CD14-positive monocyte (primary cell): Measurements from ENCODE around the gene CIB2. TPM values are rescaled to one million over a fixed set of nuclear protein-coding genes. Genes with fewer than 3 reads are reported as not detected.

Experiments
- DNase-seq, 3 donors: peaks; one replicate each; pipeline ENCODE4 v3.0.0-alpha.2; 2011 to 2022
- H2AFZ ChIP-seq: 2 replicates; pipeline ENCODE4 v1.6.0; 2012; ENCODE audit warnings: mild to moderate bottlenecking, low read depth, low read length, inconsistent platforms; ENCODE audit not compliant: insufficient read depth, poor library complexity, severe bottlenecking
- H3K27ac ChIP-seq, 2 donors: 1 replicate in 1 of 2; 2 replicates in 1 of 2; pipeline ENCODE4 v1.5.1; 2012 to 2013; ENCODE audit warnings: low read length in 2 of 2, control low read depth in 1 of 2, inconsistent platforms in 1 of 2, low read depth in 1 of 2, mild to moderate bottlenecking in 1 of 2
- H3K27me3 ChIP-seq, 2 donors: one replicate each; pipeline versions ENCODE4 v1.6.0 to v1.6.1; 2011 to 2013; ENCODE audit warnings: low read length in 2 of 2; ENCODE audit not compliant: control insufficient read depth in 2 of 2, insufficient read depth in 2 of 2
- H3K36me3 ChIP-seq, 2 donors: replicated peaks in 1 of 2; 1 replicate in 1 of 2; 2 replicates in 1 of 2; pipeline versions ENCODE4 v1.5.1 to v1.6.1; 2012 to 2013; ENCODE audit warnings: low read length in 2 of 2, control low read depth in 1 of 2, inconsistent platforms in 1 of 2, mild to moderate bottlenecking in 1 of 2; ENCODE audit not compliant: insufficient read depth in 2 of 2, control insufficient read depth in 1 of 2
- H3K4me1 ChIP-seq, 2 donors: 1 replicate in 1 of 2; 2 replicates in 1 of 2; pipeline versions ENCODE4 v1.5.1 to v1.6.1; 2012 to 2013; ENCODE audit warnings: low read length in 2 of 2, control low read depth in 1 of 2, inconsistent platforms in 1 of 2, mild to moderate bottlenecking in 1 of 2, moderate library complexity in 1 of 2; ENCODE audit not compliant: insufficient read depth in 2 of 2, control insufficient read depth in 1 of 2
- H3K4me2 ChIP-seq: replicated peaks from 2 replicates; pipeline ENCODE3; 2012; ENCODE audit warnings: low read length, moderate library complexity, mild to moderate bottlenecking; ENCODE audit not compliant: poor library complexity, severe bottlenecking; ENCODE audit errors: extremely low read depth
- H3K4me3 ChIP-seq, 3 experiments: fragments of 200-600 bp in 1 of 3; sonication (generic) in 1 of 3; replicated peaks in 1 of 3; 1 replicate in 2 of 3; 2 replicates in 1 of 3; pipeline ENCODE4 v1.5.1; 2011 to 2013; ENCODE audit warnings: low read length in 3 of 3, mild to moderate bottlenecking in 3 of 3, control low read depth in 2 of 3, low read depth in 2 of 3, inconsistent platforms in 1 of 3, moderate library complexity in 1 of 3
- H3K79me2 ChIP-seq: 2 replicates; pipeline ENCODE4 v1.6.0; 2012; ENCODE audit warnings: mild to moderate bottlenecking, control low read depth, inconsistent platforms, low read length, moderate library complexity; ENCODE audit not compliant: insufficient read depth
- H3K9ac ChIP-seq: 2 replicates; pipeline ENCODE4 v1.6.0; 2017; ENCODE audit warnings: low read length, mild to moderate bottlenecking; ENCODE audit not compliant: insufficient read depth, poor library complexity, severe bottlenecking
- H3K9me3 ChIP-seq, 2 donors: replicated peaks in 1 of 2; 1 replicate in 1 of 2; 2 replicates in 1 of 2; pipeline versions ENCODE4 v1.5.1 to v1.6.1; 2012 to 2013; ENCODE audit warnings: low read length in 2 of 2, control low read depth in 1 of 2; ENCODE audit not compliant: control insufficient read depth in 1 of 2, insufficient read depth in 1 of 2
- H4K20me1 ChIP-seq: 2 replicates; pipeline ENCODE4 v1.6.0; 2012; ENCODE audit warnings: mild to moderate bottlenecking, low read length, control low read depth, moderate library complexity; ENCODE audit not compliant: insufficient read depth
- H3K27ac Mint-ChIP-seq, 7 donors: one replicate each; pipeline ENCODE4 v1.8.0; 2020; ENCODE audit warnings: mild to moderate bottlenecking in 7 of 7, mixed read lengths in 7 of 7, moderate library complexity in 6 of 7, inconsistent platforms in 2 of 7
- H3K27me3 Mint-ChIP-seq, 3 donors: one replicate each; pipeline ENCODE4 v1.8.0; 2021 to 2022; ENCODE audit warnings: low read depth in 3 of 3, mild to moderate bottlenecking in 3 of 3, mixed read lengths in 3 of 3, moderate library complexity in 3 of 3, inconsistent platforms in 1 of 3
- H3K36me3 Mint-ChIP-seq, 2 donors: one replicate each; pipeline ENCODE4 v1.8.0; 2020; ENCODE audit warnings: mixed read lengths in 2 of 2, inconsistent platforms in 1 of 2, mild to moderate bottlenecking in 1 of 2
- H3K4me1 Mint-ChIP-seq: one replicate; pipeline ENCODE4 v1.8.0; 2020; ENCODE audit warnings: mild to moderate bottlenecking, mixed read lengths
- H3K4me3 Mint-ChIP-seq, 2 donors: one replicate each; pipeline ENCODE4 v1.8.0; 2020; ENCODE audit warnings: mild to moderate bottlenecking in 2 of 2, mixed read lengths in 2 of 2, moderate library complexity in 1 of 2
- H3K9me3 Mint-ChIP-seq, 7 donors: one replicate each; pipeline ENCODE4 v1.8.0; 2020 to 2022; ENCODE audit warnings: mixed read lengths in 7 of 7, mild to moderate bottlenecking in 6 of 7, moderate library complexity in 6 of 7, inconsistent platforms in 2 of 7
- CTCF ChIP-seq: fragments of 200-600 bp; IDR thresholded peaks from one replicate; pipeline ENCODE4 v1.8.0; 2022; ENCODE audit warnings: antibody characterized with exemption, mild to moderate bottlenecking
- WGBS: methylation state at CpG from one replicate; pipeline ENCODE4 v1.1.5; 2013; ENCODE audit warnings: missing lambda C conversion rate; ENCODE audit not compliant: insufficient coverage; 5-methylcytosine and 5-hydroxymethylcytosine counted together
- intact Hi-C, 2 donors: fragments of 100-400 bp; cut with micrococcal nuclease; formaldehyde crosslinking; loops; one replicate each; pipeline versions ENCODE4 v1.15.0 to v1.15.1; 2023
- polyA plus RNA-seq, 3 donors: library from polyadenylated mRNA; depleted of rRNA in 1 of 3; unstranded in 2 of 3; stranded (reverse) in 1 of 3; fragments of 300-500 nt in 2 of 3; fragments of >200 nt in 1 of 3; fragmentation: Illumina TruSeq in 2 of 3; gene quantifications; 1 replicate in 2 of 3; 2 replicates in 1 of 3; pipeline ENCODE4 v1.2.3, GENCODE V29; 2012 to 2021

The CIB2 gene
- polyA plus RNA-seq, 3 donors: 0.43 to 0.75 (median 0.51) TPM

GRCh38 chr15:78177447-78177873 lies 46.2 kb upstream of the CIB2 start:
- H3K4me2 ChIP-seq: no peak overlapping the region
- intact Hi-C loops: no loop called here
- peaks cover 21% of the 10 kb centered on the region for H3K4me1 Mint-ChIP-seq

GRCh38 chr15:78175330-78175729 lies 44.1 kb upstream of the CIB2 start:
- Mint-ChIP-seq H3K36me3 (peaks cover 16 to 18% of the 10 kb centered on the region in 2 donors), H3K9me3 (peaks cover 0 to 3% (median 0%) of the 10 kb centered on the region in 7 donors), H3K27me3 (peaks cover 0 to 5% (median 3%) of the 10 kb centered on the region in 3 donors), H3K4me3 (no peak overlapping the region), H3K27ac (peak overlapping the region in 2 of 7 donors; percentile 9 to 13), H3K4me1 (peaks cover 42% of the 10 kb centered on the region)
- no peak overlapping the region for H3K4me3 ChIP-seq
- H3K9ac ChIP-seq: no peak overlapping the region
- no peak overlapping the region for H3K27ac ChIP-seq
- no peak for DNase-seq
- H2AFZ ChIP-seq: no peak overlapping the region
- peaks cover 45 to 46% of the 10 kb centered on the region in 2 donors for H3K4me1 ChIP-seq
- H3K36me3 ChIP-seq: peaks cover 3 to 4% of the 10 kb centered on the region in 2 donors
- H3K79me2 ChIP-seq: no peaks in the 10 kb centered on the region
- H4K20me1 ChIP-seq: no peaks in the 10 kb centered on the region
- 50% methylated on average over 2 of the region's 2 CpGs for whole genome bisulfite sequencing
- H3K27me3 ChIP-seq: no peaks in the 10 kb centered on the region
- intact Hi-C loops: no loop called here
- no peak overlapping the region for H3K4me2 ChIP-seq
- no peaks in the 10 kb centered on the region for H3K9me3 ChIP-seq
- TF ChIP-seq CTCF: no peak

More at GRCh38 chr15:78177447-78177873, 46.2 kb upstream of the CIB2 start:
- Mint-ChIP-seq H3K36me3 (peaks cover 10 to 12% of the 10 kb centered on the region in 2 donors), H3K4me3 (no peak overlapping the region), H3K9me3 (peaks cover 0 to 3% (median 0%) of the 10 kb centered on the region in 7 donors), H3K27me3 (peaks cover 0 to 5% (median 3%) of the 10 kb centered on the region in 3 donors), H3K27ac (no peak overlapping the region)
- no peak overlapping the region for H3K4me3 ChIP-seq
- no peaks in the 10 kb centered on the region for H3K9me3 ChIP-seq
- no peaks in the 10 kb centered on the region for H4K20me1 ChIP-seq
- no peak overlapping the region for H3K27ac ChIP-seq
- H3K27me3 ChIP-seq: no peaks in the 10 kb centered on the region
- H3K36me3 ChIP-seq: no peaks in the 10 kb centered on the region
- no peaks in the 10 kb centered on the region for H3K79me2 ChIP-seq
- peaks cover 24% of the 10 kb centered on the region in 2 donors for H3K4me1 ChIP-seq
- no peak overlapping the region for H2AFZ ChIP-seq
- H3K9ac ChIP-seq: no peak overlapping the region
- DNase-seq: peak in 1 of 3 donors; percentile 2
- WGBS: 34% methylated on average over 9 of the region's 12 CpGs
- peak; percentile 55 for TF ChIP-seq CTCF
